T-helper 1 cell treated with Interleukin-12 subunit alpha and Interleukin-12 subunit beta and Interleukin-4 antibody, amounts not matched to agents 30 μg/mL and 1 μg/mL, for 36 hours (primary cell): Measurements from ENCODE around the gene OBP2A.

Source experiments
- H3K27ac Mint-ChIP-seq: one replicate; pipeline ENCODE4 v1.8.0; 2021; ENCODE audit warnings: mild to moderate bottlenecking, mixed read lengths
- H3K27me3 Mint-ChIP-seq: one replicate; pipeline ENCODE4 v1.8.0; 2021; ENCODE audit warnings: low read depth, mixed read lengths
- H3K36me3 Mint-ChIP-seq: one replicate; pipeline ENCODE4 v1.8.0; 2021; ENCODE audit warnings: low read depth, mixed read lengths
- H3K4me1 Mint-ChIP-seq: one replicate; pipeline ENCODE4 v1.8.0; 2021; ENCODE audit warnings: low read depth, mixed read lengths
- H3K4me3 Mint-ChIP-seq: one replicate; pipeline ENCODE4 v1.8.0; 2021; ENCODE audit warnings: mild to moderate bottlenecking, moderate library complexity, mixed read lengths
- H3K9me3 Mint-ChIP-seq: one replicate; pipeline ENCODE4 v1.8.0; 2021; ENCODE audit warnings: mixed read lengths

Gene OBP2A

DNA sequence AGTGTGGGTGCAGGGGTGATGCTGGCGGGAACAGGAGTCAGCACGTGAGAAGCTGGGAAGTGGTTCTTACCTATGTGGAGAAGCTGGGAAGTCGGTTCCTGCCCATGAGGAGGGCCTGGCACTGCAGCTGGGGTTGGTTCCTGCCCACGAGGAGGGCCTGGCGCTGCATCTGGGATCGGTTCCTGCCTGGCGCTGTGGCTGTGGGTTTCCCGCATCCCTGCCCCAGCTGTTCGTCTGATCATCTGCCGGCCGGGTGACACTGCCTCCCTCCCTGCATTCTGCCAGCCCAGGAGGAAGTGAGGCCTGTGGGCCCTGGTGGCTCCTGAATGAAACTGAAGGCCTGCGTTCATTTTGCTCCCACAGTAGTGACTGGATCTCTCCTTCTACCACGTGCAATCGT, 5.1 kb downstream of the OBP2A start:
- Mint-ChIP-seq H3K9me3 (no peaks in the 10 kb centered on the region), H3K27ac (no peak overlapping the region), H3K36me3 (no peaks in the 10 kb centered on the region), H3K27me3 (no peaks in the 10 kb centered on the region), H3K4me1 (no peaks in the 10 kb centered on the region), H3K4me3 (no peak overlapping the region)

DNA sequence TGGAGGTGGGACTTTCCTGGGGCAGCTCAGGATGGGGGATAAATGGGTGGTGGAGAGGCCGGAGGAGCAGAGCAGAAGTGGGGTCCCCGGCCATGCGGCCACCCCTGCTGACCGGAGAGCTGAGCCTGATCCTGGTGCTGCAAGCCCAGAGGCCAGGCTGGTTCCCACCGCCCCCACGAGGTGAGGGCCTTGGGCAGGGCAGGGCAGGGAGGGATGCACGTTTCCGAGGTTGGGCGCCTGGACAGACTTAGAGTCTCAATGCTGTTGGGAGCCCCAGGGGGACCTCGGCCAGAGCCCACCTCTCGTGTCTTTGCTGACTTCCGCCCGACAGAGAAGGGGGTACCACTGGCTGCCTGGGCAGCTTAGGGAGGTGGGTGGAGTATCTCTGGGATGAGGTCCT, 5.5 kb downstream of the OBP2A start:
- no peaks in the 10 kb centered on the region for H3K36me3 Mint-ChIP-seq
- no peaks in the 10 kb centered on the region for H3K9me3 Mint-ChIP-seq

DNA sequence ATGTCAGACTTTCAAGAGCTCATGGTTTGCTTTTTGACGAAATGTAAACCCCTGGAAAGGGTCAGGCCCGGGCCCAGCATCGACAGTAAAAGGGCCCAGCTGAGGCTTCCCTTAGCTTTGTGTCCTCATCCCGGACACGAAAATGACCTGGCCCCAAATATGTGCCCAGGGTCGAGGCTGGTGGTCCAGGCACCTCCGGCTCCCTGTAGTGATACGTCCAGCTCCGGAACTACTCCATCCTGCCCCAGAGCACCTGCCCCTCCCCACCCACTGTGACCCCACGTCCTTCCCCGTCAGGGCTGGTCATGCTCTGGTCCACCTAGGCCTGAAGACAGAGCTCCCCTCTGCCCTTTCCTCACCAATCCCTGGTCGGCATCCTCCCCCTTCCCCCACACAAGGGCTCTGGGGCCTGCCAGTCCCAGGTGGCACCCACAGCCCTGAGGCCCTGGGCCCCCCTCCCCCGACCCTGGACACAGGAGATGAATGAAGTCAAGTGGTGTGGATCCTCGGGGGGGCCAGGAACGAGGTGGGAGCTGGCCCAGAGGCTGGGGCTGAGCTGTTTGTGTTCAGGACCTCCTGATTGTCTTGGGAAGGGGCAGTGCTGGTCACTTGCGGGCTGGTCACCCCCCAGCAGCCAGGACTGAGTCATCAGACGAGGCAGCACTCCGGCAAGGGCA, 6.2 kb downstream of the OBP2A start:
- H3K9me3 Mint-ChIP-seq: no peaks in the 10 kb centered on the region
- H3K27ac Mint-ChIP-seq: no peak overlapping the region
- H3K4me3 Mint-ChIP-seq: no peak overlapping the region
- no peaks in the 10 kb centered on the region for H3K4me1 Mint-ChIP-seq
- H3K36me3 Mint-ChIP-seq: no peaks in the 10 kb centered on the region
- H3K27me3 Mint-ChIP-seq: no peaks in the 10 kb centered on the region

More for the DNA sequence above, 5.5 kb downstream of the OBP2A start:
- Mint-ChIP-seq H3K27me3 (no peaks in the 10 kb centered on the region), H3K27ac (no peak overlapping the region), H3K4me1 (no peaks in the 10 kb centered on the region), H3K4me3 (no peak overlapping the region)

DNA sequence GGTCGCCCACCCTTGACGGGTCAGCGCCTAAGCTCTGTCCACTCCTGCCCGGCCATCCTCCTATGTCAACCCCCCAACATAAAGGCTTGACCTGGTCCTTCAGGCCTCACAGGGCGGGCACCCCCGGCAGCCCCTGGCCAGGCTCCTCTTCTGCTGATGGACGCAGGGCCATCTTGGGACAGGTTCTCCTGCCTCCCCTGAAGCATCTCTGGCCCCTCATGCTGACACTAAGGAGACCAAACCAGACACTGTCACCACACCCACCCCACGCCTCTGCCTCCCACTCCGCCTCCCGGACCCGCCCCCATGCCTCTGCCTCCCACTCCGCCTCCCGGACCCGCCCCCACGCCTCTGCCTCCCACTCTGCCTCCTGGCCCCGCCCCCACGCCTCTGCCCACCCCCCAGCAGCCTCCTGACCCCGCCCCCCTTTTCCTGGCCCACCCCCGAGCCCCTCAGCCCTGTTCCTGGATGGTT, 6.8 kb downstream of the OBP2A start:
- Mint-ChIP-seq H3K27ac (no peak overlapping the region), H3K27me3 (no peaks in the 10 kb centered on the region), H3K4me3 (no peak overlapping the region), H3K9me3 (no peaks in the 10 kb centered on the region), H3K36me3 (no peaks in the 10 kb centered on the region), H3K4me1 (no peaks in the 10 kb centered on the region)

DNA sequence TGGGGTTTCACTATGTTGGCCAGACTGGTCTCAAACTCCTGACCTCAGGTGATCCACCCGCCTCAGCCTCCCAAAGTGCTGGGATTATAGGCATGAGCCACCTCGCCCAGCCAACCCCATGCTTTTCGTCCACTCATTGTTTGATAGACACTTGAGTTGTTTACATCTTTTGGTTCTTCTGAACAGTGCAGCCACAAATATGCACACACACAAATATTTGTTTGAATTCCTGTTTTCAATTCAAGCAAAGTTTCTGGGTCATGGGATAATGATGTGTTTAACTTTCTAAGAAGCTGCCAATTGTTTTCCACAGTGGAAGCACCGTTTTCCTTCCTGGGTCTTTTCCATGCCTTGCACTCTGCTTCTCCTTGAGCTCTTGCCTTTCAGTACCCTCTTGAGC, 8.8 kb downstream of the OBP2A start:
- Mint-ChIP-seq H3K4me1 (no peaks in the 10 kb centered on the region), H3K9me3 (no peaks in the 10 kb centered on the region), H3K4me3 (no peak overlapping the region)

DNA sequence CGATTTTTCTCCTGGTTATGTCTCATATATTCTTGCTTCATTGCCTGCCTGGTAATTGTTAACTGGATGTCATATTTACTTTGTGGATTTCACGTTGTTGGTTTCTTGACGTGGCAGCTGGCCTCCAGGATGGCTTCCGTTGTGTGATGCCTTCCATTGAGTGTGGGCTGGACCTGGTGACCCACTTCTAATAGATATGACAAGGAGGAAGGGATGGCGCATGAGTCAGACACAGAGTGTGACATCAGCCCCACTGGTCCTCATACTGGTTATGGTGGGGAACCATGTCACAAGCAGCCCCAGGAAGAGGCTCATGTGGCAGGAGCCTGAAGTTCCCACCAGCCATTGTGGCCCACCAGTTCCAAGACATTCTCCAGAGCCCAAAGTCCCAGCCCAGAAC, 9.3 kb downstream of the OBP2A start:
- Mint-ChIP-seq H3K4me1 (no peaks in the 10 kb centered on the region), H3K27ac (no peak overlapping the region)

More for the DNA sequence above, 8.8 kb downstream of the OBP2A start:
- Mint-ChIP-seq H3K27ac (no peak overlapping the region), H3K36me3 (no peaks in the 10 kb centered on the region), H3K27me3 (no peaks in the 10 kb centered on the region)

DNA sequence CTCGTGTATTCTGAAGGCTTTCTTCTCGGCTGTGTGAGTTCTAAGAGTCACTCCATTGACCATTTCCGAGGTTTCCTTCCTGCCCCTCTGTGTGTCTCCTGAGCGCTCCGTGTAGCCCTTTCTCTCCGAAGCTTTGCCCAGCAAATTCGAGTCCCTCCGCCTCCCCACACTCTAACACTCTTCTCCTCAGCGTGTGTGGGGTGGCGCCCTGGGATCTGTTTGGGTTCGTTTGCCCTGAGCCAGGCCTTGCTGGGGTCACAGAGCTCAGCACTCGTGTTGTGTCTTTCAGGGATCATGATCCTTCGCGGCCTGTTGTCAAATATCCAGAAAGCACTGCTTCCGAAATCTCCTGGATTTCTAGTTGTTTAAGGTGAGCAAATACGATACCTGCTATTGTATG, 10.0 kb downstream of the OBP2A start:
- no peaks in the 10 kb centered on the region for H3K27me3 Mint-ChIP-seq
- H3K9me3 Mint-ChIP-seq: no peaks in the 10 kb centered on the region
- H3K36me3 Mint-ChIP-seq: no peaks in the 10 kb centered on the region
- no peak overlapping the region for H3K27ac Mint-ChIP-seq
- H3K4me1 Mint-ChIP-seq: no peaks in the 10 kb centered on the region
- H3K4me3 Mint-ChIP-seq: no peak overlapping the region

More for the DNA sequence above, 9.3 kb downstream of the OBP2A start:
- Mint-ChIP-seq H3K9me3 (no peaks in the 10 kb centered on the region), H3K4me3 (no peak overlapping the region), H3K27me3 (no peaks in the 10 kb centered on the region), H3K36me3 (no peaks in the 10 kb centered on the region)

DNA sequence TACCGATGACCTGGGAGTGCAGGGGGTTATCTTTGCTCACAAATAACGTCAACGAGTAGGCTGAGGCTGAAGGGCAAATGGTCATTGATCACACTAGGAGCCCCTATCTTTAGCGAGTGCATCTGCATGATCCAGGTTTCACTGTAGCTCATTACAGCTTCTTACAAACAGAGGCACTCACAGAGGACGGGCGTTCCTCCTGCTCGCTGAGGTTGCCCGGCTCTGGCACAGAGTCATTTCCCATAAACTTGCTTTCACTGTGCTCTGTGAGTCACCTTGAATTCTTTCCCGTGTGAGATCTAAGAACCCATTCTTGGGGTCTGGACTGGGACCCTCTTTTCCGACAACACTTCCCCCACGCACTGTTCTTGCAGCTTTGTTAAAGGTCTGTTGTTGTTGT, 13.7 kb downstream of the OBP2A start:
- Mint-ChIP-seq H3K4me3 (no peak overlapping the region), H3K4me1 (no peaks in the 10 kb centered on the region), H3K36me3 (no peaks in the 10 kb centered on the region), H3K9me3 (no peaks in the 10 kb centered on the region), H3K27me3 (no peaks in the 10 kb centered on the region), H3K27ac (no peak overlapping the region)

DNA sequence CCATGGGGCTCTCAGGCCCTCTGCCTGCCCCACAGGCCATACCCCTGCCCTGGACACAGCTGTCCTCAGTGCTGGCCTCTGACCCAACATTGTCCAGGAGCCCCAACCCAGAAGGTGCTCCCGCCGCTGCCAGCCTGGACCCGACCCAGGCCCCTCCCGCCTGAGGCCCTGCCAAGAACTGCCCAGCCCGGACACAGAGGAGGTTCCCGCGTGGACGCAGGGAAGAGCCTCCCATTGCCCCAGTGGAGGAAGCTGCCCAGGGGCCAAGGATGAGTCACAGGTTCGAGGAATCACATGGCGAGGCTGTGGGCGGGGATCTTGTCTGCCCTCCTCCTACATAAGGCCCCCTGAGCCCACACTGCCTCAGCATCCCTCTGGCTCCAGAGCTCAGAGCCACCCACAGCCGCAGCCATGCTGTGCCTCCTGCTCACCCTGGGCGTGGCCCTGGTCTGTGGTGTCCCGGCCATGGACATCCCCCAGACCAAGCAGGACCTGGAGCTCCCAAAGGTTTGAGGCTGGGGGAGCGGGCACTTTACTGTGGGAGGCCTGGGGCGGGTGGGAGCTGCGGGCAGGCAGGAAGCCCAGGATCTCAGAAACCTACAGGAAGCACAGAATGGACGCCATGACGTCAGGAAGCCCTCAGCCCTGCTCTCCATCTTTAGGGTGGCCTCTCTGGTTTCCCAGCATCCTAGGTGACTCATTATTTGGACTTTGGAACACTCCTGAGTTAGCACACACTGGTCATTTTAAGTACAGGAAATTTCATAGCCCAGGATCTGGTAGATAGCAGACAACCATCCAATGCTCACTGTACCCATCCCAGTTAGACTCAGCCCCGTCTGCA, 15.7 kb downstream of the OBP2A start, which contains the start of gene PAEP:
Gene PAEP (plus strand): TSS at position 366 of the 844 bp plus-strand sequence.
- Mint-ChIP-seq H3K4me1 (no peaks in the 10 kb centered on the region), H3K4me3 (no peak within 1 kb of the TSS), H3K9me3 (no peaks in the 10 kb centered on the region), H3K27ac (no peak within 1 kb of the TSS), H3K27me3 (no peaks in the 10 kb centered on the region), H3K36me3 (no peaks in the 10 kb centered on the region)

DNA sequence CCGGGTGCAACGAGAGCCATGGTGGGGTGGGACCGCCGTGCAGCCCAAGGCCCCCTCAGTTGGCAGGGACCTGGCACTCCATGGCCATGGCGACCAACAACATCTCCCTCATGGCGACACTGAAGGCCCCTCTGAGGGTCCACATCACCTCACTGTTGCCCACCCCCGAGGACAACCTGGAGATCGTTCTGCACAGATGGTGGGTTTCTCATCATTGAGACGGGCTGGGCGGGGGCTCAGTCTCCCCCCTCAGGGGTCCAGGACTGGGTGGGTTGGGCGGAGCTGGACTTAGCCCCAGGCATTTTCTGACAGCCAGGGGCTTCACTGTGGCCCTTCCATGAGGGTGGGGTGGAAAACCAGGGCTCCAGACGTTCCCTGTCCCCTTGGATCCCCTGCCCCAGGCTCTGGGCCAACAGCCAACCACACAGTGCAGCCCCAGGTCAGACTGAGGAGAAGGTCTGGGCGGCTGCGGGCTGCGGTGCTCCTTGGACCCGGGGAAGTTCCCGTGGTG, 16.4 kb downstream of the OBP2A start:
- H3K27ac Mint-ChIP-seq: no peak overlapping the region
- H3K36me3 Mint-ChIP-seq: no peaks in the 10 kb centered on the region
- no peaks in the 10 kb centered on the region for H3K9me3 Mint-ChIP-seq
- no peak overlapping the region for H3K4me3 Mint-ChIP-seq
- no peaks in the 10 kb centered on the region for H3K27me3 Mint-ChIP-seq
- no peaks in the 10 kb centered on the region for H3K4me1 Mint-ChIP-seq

DNA sequence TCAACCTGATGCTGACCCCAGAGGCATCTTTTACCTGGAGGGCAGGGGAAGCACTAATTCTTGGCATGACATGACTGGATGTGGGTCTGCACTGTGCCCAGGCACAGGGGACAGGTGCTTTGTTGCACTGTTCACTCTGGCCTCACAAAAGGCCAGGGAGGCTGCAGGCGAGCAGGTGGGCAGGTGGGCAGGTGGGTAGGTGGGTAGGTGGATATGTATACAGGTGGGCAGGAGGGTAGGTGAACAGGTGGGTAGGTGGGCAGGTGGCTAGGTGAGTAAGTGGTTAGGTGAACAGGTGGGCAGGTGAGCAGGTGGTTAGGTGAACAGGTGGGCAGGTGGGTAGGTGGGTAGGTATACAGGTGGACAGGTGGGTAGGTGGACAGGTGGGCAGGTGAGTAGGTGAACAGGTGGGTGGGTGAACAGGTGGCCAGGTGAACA, 17.1 kb downstream of the OBP2A start:
- H3K27ac Mint-ChIP-seq: no peak overlapping the region
- no peaks in the 10 kb centered on the region for H3K4me1 Mint-ChIP-seq
- H3K9me3 Mint-ChIP-seq: no peaks in the 10 kb centered on the region
- no peaks in the 10 kb centered on the region for H3K27me3 Mint-ChIP-seq
- H3K4me3 Mint-ChIP-seq: no peak overlapping the region
- H3K36me3 Mint-ChIP-seq: no peaks in the 10 kb centered on the region

DNA sequence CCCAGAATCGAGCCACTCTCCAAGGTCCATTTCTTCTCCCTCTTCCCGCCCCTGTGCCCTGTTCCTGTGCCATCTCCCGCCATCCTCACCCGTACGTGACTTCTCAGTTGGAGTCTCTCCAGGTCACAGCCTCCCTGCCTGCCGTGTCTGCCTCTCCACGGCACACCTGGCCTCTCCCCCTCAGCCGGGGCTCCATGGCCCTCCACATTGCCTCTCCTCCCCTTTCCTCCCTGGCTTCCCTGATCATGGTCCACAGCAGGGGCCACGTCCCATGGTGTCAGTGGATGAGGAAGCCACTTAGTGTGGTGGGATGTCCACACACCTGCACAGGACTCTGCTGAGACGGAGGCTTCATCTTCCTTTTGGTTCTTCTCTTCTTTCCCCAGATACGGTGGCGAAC, 17.9 kb downstream of the OBP2A start:
- Mint-ChIP-seq H3K27ac (no peak overlapping the region), H3K4me3 (no peak overlapping the region), H3K36me3 (no peaks in the 10 kb centered on the region), H3K9me3 (peaks cover under 1% of the 10 kb centered on the region), H3K4me1 (no peaks in the 10 kb centered on the region), H3K27me3 (no peaks in the 10 kb centered on the region)

DNA sequence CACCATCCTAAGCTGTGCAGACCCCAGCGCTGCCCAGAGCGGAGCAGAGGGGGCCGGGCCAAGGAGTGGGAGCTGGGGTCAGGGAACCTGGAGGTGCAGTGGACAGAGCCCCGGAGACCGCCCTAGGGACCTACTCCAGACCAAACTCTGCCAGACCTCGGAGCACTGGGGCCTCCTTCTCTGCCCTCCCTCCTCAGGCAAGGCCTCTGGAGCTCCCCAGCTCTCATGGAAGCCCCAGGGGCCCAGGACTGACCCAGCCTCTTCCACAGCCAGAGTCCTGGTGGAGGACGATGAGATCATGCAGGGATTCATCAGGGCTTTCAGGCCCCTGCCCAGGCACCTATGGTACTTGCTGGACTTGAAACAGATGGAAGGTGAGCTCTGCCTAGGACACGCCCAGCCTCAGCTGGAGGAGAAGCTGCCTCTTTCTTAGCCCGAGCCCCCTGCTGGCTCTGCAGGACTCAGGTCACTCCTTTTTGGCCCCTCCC, 19.3 kb downstream of the OBP2A start:
- peaks cover 6% of the 10 kb centered on the region for H3K9me3 Mint-ChIP-seq
- no peaks in the 10 kb centered on the region for H3K36me3 Mint-ChIP-seq
- no peak overlapping the region for H3K27ac Mint-ChIP-seq
- H3K4me3 Mint-ChIP-seq: no peak overlapping the region
- peaks cover 5% of the 10 kb centered on the region for H3K27me3 Mint-ChIP-seq
- H3K4me1 Mint-ChIP-seq: no peaks in the 10 kb centered on the region

DNA sequence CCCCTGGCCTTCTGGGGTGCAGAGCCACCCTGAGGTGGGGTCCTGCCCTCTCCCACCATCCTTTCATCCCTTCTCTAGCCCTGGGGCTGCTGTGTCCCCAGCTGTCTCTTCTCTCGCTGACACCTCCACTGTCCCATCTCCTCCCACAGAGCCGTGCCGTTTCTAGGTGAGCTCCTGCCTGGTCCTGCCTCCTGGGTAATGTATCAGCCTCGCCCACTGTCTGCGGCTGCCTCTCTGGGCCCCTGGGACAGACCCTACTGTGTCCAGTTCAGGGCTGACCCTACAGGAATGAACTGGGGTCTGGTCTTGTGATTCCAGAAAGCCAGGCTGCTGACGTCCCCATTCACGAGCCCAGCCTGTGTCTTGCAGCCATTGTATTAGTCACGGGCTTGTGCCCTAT, 19.7 kb downstream of the OBP2A start:
- H3K36me3 Mint-ChIP-seq: no peaks in the 10 kb centered on the region
- no peak overlapping the region for H3K4me3 Mint-ChIP-seq
- H3K27ac Mint-ChIP-seq: no peak overlapping the region
- peaks cover 6% of the 10 kb centered on the region for H3K27me3 Mint-ChIP-seq
- H3K9me3 Mint-ChIP-seq: peaks cover 6% of the 10 kb centered on the region
- H3K4me1 Mint-ChIP-seq: no peaks in the 10 kb centered on the region

DNA sequence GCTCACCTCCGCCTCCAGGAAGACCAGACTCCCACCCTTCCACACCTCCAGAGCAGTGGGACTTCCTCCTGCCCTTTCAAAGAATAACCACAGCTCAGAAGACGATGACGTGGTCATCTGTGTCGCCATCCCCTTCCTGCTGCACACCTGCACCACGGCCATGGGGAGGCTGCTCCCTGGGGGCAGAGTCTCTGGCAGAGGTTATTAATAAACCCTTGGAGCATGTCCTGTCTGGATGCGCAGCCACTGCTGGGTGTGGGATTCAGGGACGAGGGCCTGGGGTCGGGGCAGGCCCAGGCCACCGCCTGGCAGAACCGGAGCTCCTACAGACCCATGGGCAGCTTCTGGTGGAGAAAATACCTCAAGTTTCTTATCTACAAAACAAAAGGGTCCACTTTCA, 20.6 kb downstream of the OBP2A start:
- Mint-ChIP-seq H3K4me1 (no peaks in the 10 kb centered on the region), H3K36me3 (no peaks in the 10 kb centered on the region), H3K27me3 (peaks cover 8% of the 10 kb centered on the region), H3K9me3 (peaks cover 6% of the 10 kb centered on the region), H3K27ac (no peak overlapping the region), H3K4me3 (no peak overlapping the region)
